HepG2 (cell line): ENCODE data around the gene TMEM252. TPM values are rescaled to one million over a fixed set of nuclear protein-coding genes. Genes with fewer than 3 reads are reported as not detected.

Experiments used
- ATAC-seq: fragments of 200-7000 bp; cut with Tn5 transposase; 3 replicates; pipeline ENCODE4 v1.9.1; 2020; ENCODE audit warnings: mild to moderate bottlenecking, moderate library complexity
- BruUV-seq: library from RNA; stranded (reverse); fragments of 400-500 nt; replicated peaks from 2 replicates; lab custom pipeline; 2021; lab: Mats Ljungman, UMichigan
- CTCF ChIA-PET: fragments of 300-600 bp; formaldehyde crosslinking; extraction: SDS; loops from one replicate; lab custom pipeline; 2021; ENCODE audit warnings: low total read pairs, inconsistent platforms, low intra/inter-chr PET ratio; lab: Yijun Ruan, JAX
- POLR2A ChIA-PET: fragments of 350-600 bp; sonication (Branson Sonifier 250); formaldehyde crosslinking; loops from one replicate; lab custom pipeline; 2020; ENCODE audit warnings: antibody characterized with exemption, inconsistent platforms; lab: Yijun Ruan, JAX
- DNase-seq: peaks from one replicate; pipeline ENCODE4 v3.0.0-alpha.2; 2015; ENCODE audit warnings: low spot score
- FAIRE-seq: peaks from 3 replicates; lab custom pipeline; 2011; peaks lifted over from hg19 to GRCh38; lab: Jason Lieb, UNC
- H2AFZ ChIP-seq: one replicate; pipeline ENCODE4 v1.6.1; 2011; ENCODE audit warnings: low read length, inconsistent platforms
- H3K27ac ChIP-seq: fragments of 300-600 bp; 3 replicates; pipeline ENCODE4 v1.8.0; 2011; ENCODE audit warnings: mixed run types, mild to moderate bottlenecking, mixed read lengths, low read length, inconsistent platforms; ENCODE audit not compliant: insufficient read depth; ENCODE audit errors: extremely low read length
- H3K27me3 ChIP-seq, 2 experiments: fragments of 200-600 bp in 1 of 2; 2 replicates in 1 of 2; 3 replicates in 1 of 2; pipeline versions ENCODE4 v1.6.0 to v1.8.0; 2011; ENCODE audit warnings: low read length in 2 of 2, mild to moderate bottlenecking in 2 of 2, moderate library complexity in 2 of 2, inconsistent platforms in 1 of 2; ENCODE audit not compliant: insufficient read depth in 2 of 2, control insufficient read depth in 1 of 2
- H3K36me3 ChIP-seq, 2 experiments: fragments of 200-600 bp in 1 of 2; replicated peaks in 1 of 2; 2 replicates in 1 of 2; 3 replicates in 1 of 2; pipeline versions ENCODE4 v1.5.1 to v1.8.0; 2011; ENCODE audit warnings: low read length in 2 of 2, inconsistent platforms in 1 of 2; ENCODE audit not compliant: insufficient read depth in 2 of 2, control insufficient read depth in 1 of 2
- H3K4me1 ChIP-seq: 2 replicates; pipeline ENCODE4 v1.5.1; 2012; ENCODE audit warnings: low read length, inconsistent platforms; ENCODE audit not compliant: insufficient read depth
- H3K4me2 ChIP-seq: 2 replicates; pipeline ENCODE4 v1.6.0; 2011; ENCODE audit warnings: low read depth, low read length, inconsistent platforms
- H3K4me3 ChIP-seq, 3 experiments: fragments of 200-600 bp in 1 of 3; sonication (generic), shearing (Covaris generic) in 1 of 3; replicated peaks in 1 of 3; 2 replicates each; pipeline ENCODE4 v1.5.1; 2011 to 2016; ENCODE audit warnings: low read length in 3 of 3, inconsistent platforms in 2 of 3, low read depth in 2 of 3, mild to moderate bottlenecking in 2 of 3, control low read depth in 1 of 3, mixed read lengths in 1 of 3; ENCODE audit not compliant: insufficient read depth in 1 of 3
- H3K79me2 ChIP-seq: one replicate; pipeline ENCODE4 v1.6.1; 2011; ENCODE audit warnings: low read length, inconsistent platforms; ENCODE audit not compliant: insufficient read depth
- H3K9ac ChIP-seq: 2 replicates; pipeline ENCODE4 v1.6.0; 2011; ENCODE audit warnings: mild to moderate bottlenecking, low read depth, low read length, inconsistent platforms; ENCODE audit not compliant: insufficient read depth
- H3K9me3 ChIP-seq: 2 replicates; pipeline ENCODE4 v1.5.1; 2012; ENCODE audit warnings: mild to moderate bottlenecking, low read length
- H4K20me1 ChIP-seq: 2 replicates; pipeline ENCODE4 v1.6.0; 2011; ENCODE audit warnings: inconsistent platforms, mild to moderate bottlenecking, low read length, moderate library complexity; ENCODE audit not compliant: insufficient read depth
- DNMT3B ChIP-seq: conservative IDR thresholded peaks from 2 replicates; pipeline ENCODE4 v1.6.1; 2016; ENCODE audit warnings: missing biosample characterization, control low read depth
- IRF2 ChIP-seq: IDR thresholded peaks from 2 replicates; pipeline ENCODE4 v1.6.1; 2018; ENCODE audit warnings: missing genetic modification reagents, missing compliant biosample characterization
- KLF13 ChIP-seq: sonication (generic); formaldehyde crosslinking; IDR thresholded peaks from 2 replicates; pipeline ENCODE4 v1.4.0; 2020; ENCODE audit warnings: mild to moderate bottlenecking, missing genetic modification reagents
- MAF1 ChIP-seq: sonication (generic); formaldehyde crosslinking; IDR thresholded peaks from 2 replicates; pipeline ENCODE4 v1.5.0; 2020; ENCODE audit warnings: missing genetic modification reagents, borderline replicate concordance
- MIER3 ChIP-seq: IDR thresholded peaks from 2 replicates; pipeline ENCODE4 v1.6.1; 2016; ENCODE audit warnings: missing compliant biosample characterization, borderline replicate concordance
- MNT ChIP-seq: fragments of 450-650 bp; IDR thresholded peaks from 2 replicates; pipeline ENCODE4 v1.6.1; 2016
- RXRA ChIP-seq: sonication (generic); formaldehyde crosslinking; IDR thresholded peaks from 2 replicates; pipeline ENCODE4 v1.5.1; 2020; ENCODE audit warnings: missing genetic modification reagents
- SAFB2 ChIP-seq: sonication (generic); formaldehyde crosslinking; IDR thresholded peaks from 2 replicates; pipeline ENCODE4 v1.5.1; 2020; ENCODE audit warnings: missing genetic modification reagents, low read depth, mild to moderate bottlenecking, borderline replicate concordance
- SMAD3 ChIP-seq: sonication (generic); formaldehyde crosslinking; IDR thresholded peaks from 2 replicates; pipeline ENCODE4 v1.4.0; 2020; ENCODE audit warnings: missing genetic modification reagents
- ZEB1 ChIP-seq: IDR thresholded peaks from 2 replicates; pipeline ENCODE4 v1.6.1; 2012; ENCODE audit warnings: mild to moderate bottlenecking, low read depth, inconsistent platforms; ENCODE audit not compliant: insufficient replicate concordance
- ZNF331 ChIP-seq: sonication (generic); formaldehyde crosslinking; IDR thresholded peaks from 2 replicates; pipeline ENCODE4 v1.4.0; 2020; ENCODE audit warnings: missing genetic modification reagents
- ZNF432 ChIP-seq: sonication (generic); formaldehyde crosslinking; IDR thresholded peaks from 2 replicates; pipeline ENCODE4 v1.5.0; 2020; ENCODE audit warnings: missing genetic modification reagents, mild to moderate bottlenecking, borderline replicate concordance
- ZNF510 ChIP-seq: sonication (generic); formaldehyde crosslinking; IDR thresholded peaks from 2 replicates; pipeline ENCODE4 v1.4.0; 2020; ENCODE audit warnings: low read depth, mild to moderate bottlenecking, missing genetic modification reagents
- ZNF543 ChIP-seq: sonication (generic); formaldehyde crosslinking; IDR thresholded peaks from 2 replicates; pipeline ENCODE4 v1.4.0; 2020; ENCODE audit warnings: mild to moderate bottlenecking, missing genetic modification reagents
- ZNF674 ChIP-seq: sonication (generic); formaldehyde crosslinking; IDR thresholded peaks from 2 replicates; pipeline ENCODE4 v1.5.0; 2020; ENCODE audit warnings: low read depth, mild to moderate bottlenecking, missing genetic modification reagents
- ZSCAN30 ChIP-seq: sonication (generic); formaldehyde crosslinking; IDR thresholded peaks from 2 replicates; pipeline ENCODE4 v1.5.0; 2020; ENCODE audit warnings: mild to moderate bottlenecking, missing genetic modification reagents
- WGBS: methylation state at CpG from one replicate; pipeline ENCODE4 v1.1.6; 2017; ENCODE audit warnings: low lambda C conversion rate; 5-methylcytosine and 5-hydroxymethylcytosine counted together
- in situ Hi-C: cut with HindIII; loops from 2 replicates; pipeline ENCODE4 v1.10.0; 2017; ENCODE audit warnings: low pct_unique_long_range_greater_than_20kb; ENCODE audit not compliant: extremely low pct_ligation_motif_present
- intact Hi-C: fragments of 100-400 bp; cut with micrococcal nuclease; formaldehyde crosslinking; loops from one replicate; pipeline ENCODE4 v1.10.0; 2022; ENCODE audit not compliant: unreplicated experiment
- polyA plus RNA-seq, 8 experiments: library from polyadenylated mRNA; depleted of rRNA in 3 of 8; stranded (reverse) in 7 of 8; unstranded in 1 of 8; fragments of >200 nt; fragmentation: Illumina TruSeq in 4 of 8; extraction: Trizol in 4 of 8; gene quantifications; 2 replicates each; pipeline versions ENCODE4 v1.2.1 to v1.2.3, GENCODE V29; 2011 to 2016; ENCODE audit warnings: low read depth in 4 of 8, missing spikeins in 1 of 8, mixed read lengths in 1 of 8; ENCODE audit not compliant: insufficient read depth in 1 of 8
- total RNA-seq, 5 experiments: library from RNA; depleted of rRNA; stranded (reverse); fragments of >200 nt; fragmentation: Illumina TruSeq; extraction: Trizol; gene quantifications; 2 replicates each; pipeline ENCODE4 v1.2.3, GENCODE V29; 2016; ENCODE audit warnings: low read depth in 1 of 5

Gene TMEM252
- total and polyA plus RNA-seq, 2 of the 13 experiments (the other 11 are each of a cell fraction or from before 2014, with no cell fraction given): not detected

- TF ChIP-seq SAFB2 (CRISPR knock-in tag) (no peak), DNMT3B (CRISPR knock-in tag) (0 out of 2 replicates have a peak, but pooled peaks have one; percentile 35), ZNF432 (CRISPR knock-in tag) (no peak), ZSCAN30 (no peak), ZNF543 (CRISPR knock-in tag) (no peak), SMAD3 (peak; percentile 66; the same call in 1 of the 2 replicates), MIER3 (CRISPR knock-in tag) (0 out of 2 replicates have a peak, but pooled peaks have one; percentile 37), KLF13 (CRISPR knock-in tag) (no peak), ZNF510 (no peak), IRF2 (CRISPR knock-in tag) (peak; percentile 67), MNT (no peak), MAF1 (CRISPR knock-in tag) (no peak)
Observed at GRCh38 chr9:68584189-68585033, 43.7 kb upstream of the TMEM252 start (continued).

- DNase-seq (no peak), FAIRE-seq (no peak), ATAC-seq (no peak)
- Histone ChIP-seq H3K9me3 (no peaks in the 10 kb centered on the region), H3K4me1 (no peaks in the 10 kb centered on the region), H4K20me1 (no peaks in the 10 kb centered on the region), H3K4me3 (no peak overlapping the region), H3K79me2 (no peaks in the 10 kb centered on the region), H2AFZ (no peak overlapping the region), H3K27ac (no peak overlapping the region), H3K9ac (no peak overlapping the region), H3K4me2 (no peak overlapping the region), H3K27me3 (no peaks in the 10 kb centered on the region; a peak in 1 of 5 replicates), H3K36me3 (no peaks in the 10 kb centered on the region)
- intact Hi-C loops: no loop called here
- in situ Hi-C loops: loop anchor here (5.0 kb wide), 2 partner anchors 111 to 421 kb away; no protein-coding TSS in a partner anchor
- TF ChIP-seq ZNF331 (no peak), RXRA (CRISPR knock-in tag) (no peak), ZEB1 (no peak), ZNF674 (CRISPR knock-in tag) (no peak)
- POLR2A ChIA-PET: no interaction called here
- no TSS peak for BruUV-seq
- 3% methylated on average over 3 of the region's 3 CpGs for WGBS
- CTCF ChIA-PET: interaction anchor here (4.8 kb wide), 1 partner anchor 447 kb away, joined by 48 read pairs; no protein-coding TSS in a partner anchor
Observed at GRCh38 chr9:68581696-68582095, 41.0 kb upstream of the TMEM252 start.
